OCI-LY7 (cell line): Measurements from ENCODE around the gene LPAR1. TPM values are rescaled to one million over a fixed set of nuclear protein-coding genes. Genes with fewer than 3 reads are reported as not detected.

Experiments used
- BruUV-seq: library from RNA; stranded (reverse); fragments of 400-500 nt; replicated peaks from 2 replicates; lab custom pipeline; 2021; lab: Mats Ljungman, UMichigan
- CTCF ChIA-PET: fragments of 300-600 bp; sonication (Branson Sonifier 250); formaldehyde crosslinking; loops from one replicate; lab custom pipeline; 2022; ENCODE audit warnings: antibody characterized with exemption; ENCODE audit not compliant: unreplicated experiment; lab: Charles Lee
- POLR2A ChIA-PET: fragments of 300-600 bp; sonication (Branson Sonifier 250); formaldehyde crosslinking; loops from one replicate; lab custom pipeline; 2022; ENCODE audit warnings: antibody characterized with exemption; lab: Charles Lee
- DNase-seq: peaks from one replicate; pipeline ENCODE4 v3.0.0-alpha.2; 2015; ENCODE audit warnings: low spot score
- H2AFZ ChIP-seq: fragments of 200-600 bp; sonication (generic), shearing (Covaris generic); 2 replicates; pipeline ENCODE4 v1.6.1; 2014; ENCODE audit warnings: mild to moderate bottlenecking, antibody characterized with exemption, low read length, moderate library complexity
- H3K27ac ChIP-seq: fragments of 200-600 bp; sonication (generic); 2 replicates; pipeline ENCODE4 v1.5.1; 2014; ENCODE audit warnings: mixed run types, low read depth, mild to moderate bottlenecking, moderate library complexity, low read length, inconsistent platforms; ENCODE audit not compliant: poor library complexity, severe bottlenecking
- H3K36me3 ChIP-seq: fragments of 200-600 bp; sonication (generic); 2 replicates; pipeline ENCODE4 v1.6.1; 2014; ENCODE audit warnings: mild to moderate bottlenecking, antibody characterized with exemption, low read length, moderate library complexity, mixed read lengths; ENCODE audit not compliant: insufficient read depth
- H3K4me1 ChIP-seq: fragments of 200-600 bp; sonication (generic); 2 replicates; pipeline ENCODE4 v1.5.1; 2014; ENCODE audit warnings: mild to moderate bottlenecking, low read length; ENCODE audit not compliant: insufficient read depth, poor library complexity, severe bottlenecking
- H3K4me2 ChIP-seq: fragments of 200-600 bp; sonication (generic); 2 replicates; pipeline ENCODE4 v1.6.1; 2014; ENCODE audit warnings: mild to moderate bottlenecking, low read length
- H3K4me3 ChIP-seq: fragments of 200-600 bp; sonication (generic); 2 replicates; pipeline ENCODE4 v1.5.1; 2014; ENCODE audit warnings: mild to moderate bottlenecking, low read depth, low read length; ENCODE audit not compliant: poor library complexity, severe bottlenecking
- H3K79me2 ChIP-seq: fragments of 200-600 bp; sonication (generic); 2 replicates; pipeline ENCODE4 v1.6.1; 2016; ENCODE audit warnings: low read depth, mild to moderate bottlenecking, low read length, moderate library complexity, mixed read lengths; ENCODE audit not compliant: insufficient read depth
- H3K9me2 ChIP-seq: fragments of 200-600 bp; sonication (generic); 2 replicates; pipeline ENCODE4 v1.6.1; 2016; ENCODE audit warnings: mild to moderate bottlenecking, low read length, mixed read lengths; ENCODE audit not compliant: insufficient read depth
- H3K9me3 ChIP-seq: fragments of 200-600 bp; sonication (generic); 2 replicates; pipeline ENCODE4 v1.6.1; 2014; ENCODE audit warnings: mild to moderate bottlenecking, mixed run types, low read length, mixed read lengths
- H4K20me1 ChIP-seq: fragments of 200-600 bp; sonication (generic); 2 replicates; pipeline ENCODE4 v1.6.1; 2014; ENCODE audit warnings: mild to moderate bottlenecking, antibody characterized with exemption, low read length, moderate library complexity, mixed read lengths; ENCODE audit not compliant: insufficient read depth
- EZH2phosphoT487 ChIP-seq: fragments of 200-600 bp; sonication (generic); IDR thresholded peaks from 2 replicates; pipeline ENCODE4 v1.6.1; 2018; ENCODE audit warnings: low read depth, borderline replicate concordance, mild to moderate bottlenecking, mixed run types, antibody characterized with exemption, low read length, moderate library complexity, mixed read lengths
- intact Hi-C: fragments of 100-400 bp; cut with micrococcal nuclease; formaldehyde crosslinking; loops from one replicate; pipeline ENCODE4 v1.10.0; 2022; ENCODE audit not compliant: unreplicated experiment
- total RNA-seq, 2 experiments: library from RNA; depleted of rRNA in 1 of 2; stranded (reverse); fragments of >200 nt in 1 of 2; shearing (Covaris generic) in 1 of 2; gene quantifications; 2 replicates each; pipeline ENCODE4 v1.2.3, GENCODE V29; 2014 to 2022
- TF ChIP-seq, protein P1 (sequence below): fragments of 200-600 bp; sonication (generic); conservative IDR thresholded peaks from 2 replicates; pipeline ENCODE4 v1.5.1; 2014; ENCODE audit warnings: mild to moderate bottlenecking, antibody characterized with exemption, low read length, moderate library complexity, mixed read lengths

Gene LPAR1
- total RNA-seq, 2 experiments from 2014 or later, result not detected

DNA sequence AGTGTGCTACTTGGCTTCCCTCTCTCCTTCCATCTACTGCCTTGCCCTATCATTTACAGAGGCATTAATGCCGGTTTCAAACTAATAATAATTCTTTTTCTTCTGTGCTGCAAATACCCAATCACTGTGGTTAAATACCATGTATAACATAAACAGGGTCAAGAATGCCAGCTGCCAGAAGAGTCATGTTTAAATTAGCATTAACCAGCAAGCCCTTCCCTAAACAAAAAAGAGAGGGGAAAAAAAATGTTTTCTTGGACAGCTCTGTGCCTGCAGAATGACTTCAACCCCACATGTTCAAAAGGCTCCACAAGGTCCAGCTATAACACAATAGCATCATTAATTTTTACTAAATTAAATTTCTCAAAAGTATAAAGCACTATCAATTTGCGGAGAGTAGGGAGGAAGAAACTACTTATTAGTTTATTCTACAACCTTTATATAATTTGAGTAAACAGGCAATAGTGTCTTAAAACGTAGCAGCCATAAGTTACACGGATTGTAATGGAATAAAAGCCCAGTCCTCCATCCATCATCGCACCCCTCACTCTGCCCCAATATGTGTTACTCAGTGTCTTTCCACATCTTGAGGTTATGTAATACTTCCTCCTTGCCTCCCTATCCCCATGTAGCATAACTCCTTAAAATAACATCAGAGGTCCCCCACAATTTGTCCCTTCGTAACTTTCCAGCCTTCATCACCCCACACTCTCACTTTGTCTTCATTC, 3.9 kb downstream of the LPAR1 start:
- Histone ChIP-seq H3K4me2 (no peak overlapping the region), H3K9me3 (no peaks in the 10 kb centered on the region), H3K79me2 (no peaks in the 10 kb centered on the region), H3K27ac (no peak overlapping the region), H2AFZ (no peak overlapping the region), H3K4me3 (no peak overlapping the region), H4K20me1 (no peaks in the 10 kb centered on the region), H3K9me2 (no peaks in the 10 kb centered on the region), H3K4me1 (no peaks in the 10 kb centered on the region), H3K36me3 (no peaks in the 10 kb centered on the region)
- ChIA-PET CTCF (no interaction called here), POLR2A (interaction anchor here (1.1 kb wide), 1 partner anchor 30 kb away, joined by 3 read pairs; no protein-coding TSS in a partner anchor)
- intact Hi-C loops, result no loop called here
- no peak for DNase-seq
- no TSS peak for BruUV-seq
- TF ChIP-seq, protein P1, sequence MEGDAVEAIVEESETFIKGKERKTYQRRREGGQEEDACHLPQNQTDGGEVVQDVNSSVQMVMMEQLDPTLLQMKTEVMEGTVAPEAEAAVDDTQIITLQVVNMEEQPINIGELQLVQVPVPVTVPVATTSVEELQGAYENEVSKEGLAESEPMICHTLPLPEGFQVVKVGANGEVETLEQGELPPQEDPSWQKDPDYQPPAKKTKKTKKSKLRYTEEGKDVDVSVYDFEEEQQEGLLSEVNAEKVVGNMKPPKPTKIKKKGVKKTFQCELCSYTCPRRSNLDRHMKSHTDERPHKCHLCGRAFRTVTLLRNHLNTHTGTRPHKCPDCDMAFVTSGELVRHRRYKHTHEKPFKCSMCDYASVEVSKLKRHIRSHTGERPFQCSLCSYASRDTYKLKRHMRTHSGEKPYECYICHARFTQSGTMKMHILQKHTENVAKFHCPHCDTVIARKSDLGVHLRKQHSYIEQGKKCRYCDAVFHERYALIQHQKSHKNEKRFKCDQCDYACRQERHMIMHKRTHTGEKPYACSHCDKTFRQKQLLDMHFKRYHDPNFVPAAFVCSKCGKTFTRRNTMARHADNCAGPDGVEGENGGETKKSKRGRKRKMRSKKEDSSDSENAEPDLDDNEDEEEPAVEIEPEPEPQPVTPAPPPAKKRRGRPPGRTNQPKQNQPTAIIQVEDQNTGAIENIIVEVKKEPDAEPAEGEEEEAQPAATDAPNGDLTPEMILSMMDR, result no peak
- TF ChIP-seq EZH2phosphoT487, result no peak

DNA sequence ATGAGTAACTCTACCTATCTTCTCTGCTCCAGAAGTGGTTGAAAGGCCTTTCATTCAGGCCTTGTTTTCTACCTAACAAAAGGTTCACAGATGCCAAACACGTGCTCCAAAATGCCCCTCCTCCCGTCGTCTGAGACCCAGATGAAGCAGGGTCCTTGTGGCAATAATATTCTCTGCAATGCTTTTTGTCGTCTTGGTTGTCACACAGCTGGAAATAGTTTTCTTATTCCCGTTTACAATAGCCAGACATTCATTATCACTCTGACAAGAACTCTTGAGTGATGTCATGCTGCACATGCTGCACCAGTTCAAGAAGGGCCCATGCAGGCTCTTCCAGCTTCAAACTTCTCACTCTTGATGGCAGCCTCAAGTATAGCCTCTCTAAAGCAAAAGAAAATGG, 7.8 kb downstream of the LPAR1 start:
- no peak for TF ChIP-seq EZH2phosphoT487
- TF ChIP-seq, protein P1, result no peak
- Histone ChIP-seq H3K9me3 (no peaks in the 10 kb centered on the region), H3K4me1 (no peaks in the 10 kb centered on the region), H3K27ac (no peak overlapping the region), H2AFZ (no peak overlapping the region), H3K36me3 (no peaks in the 10 kb centered on the region), H3K4me3 (no peak overlapping the region), H3K4me2 (no peak overlapping the region), H3K79me2 (no peaks in the 10 kb centered on the region), H4K20me1 (no peaks in the 10 kb centered on the region), H3K9me2 (no peaks in the 10 kb centered on the region)
- POLR2A ChIA-PET, result no interaction called here
- DNase-seq, result no peak
- no TSS peak for BruUV-seq
- intact Hi-C loops, result no loop called here
- CTCF ChIA-PET, result no interaction called here

- ChIA-PET POLR2A (no interaction called here), CTCF (no interaction called here)
- no peaks in the 10 kb centered on the region for H3K79me2 ChIP-seq
- intact Hi-C loops, result no loop called here
- H2AFZ ChIP-seq, result no peak overlapping the region
- H3K4me3 ChIP-seq, result no peak overlapping the region
- no peak overlapping the region for H3K27ac ChIP-seq
- no TSS peak for BruUV-seq
- H3K9me3 ChIP-seq, result no peaks in the 10 kb centered on the region
- no peak for DNase-seq
- no peaks in the 10 kb centered on the region for H3K36me3 ChIP-seq
- H4K20me1 ChIP-seq, result no peaks in the 10 kb centered on the region
- no peak for TF ChIP-seq EZH2phosphoT487
- TF ChIP-seq, protein P1, result no peak
- no peaks in the 10 kb centered on the region for H3K9me2 ChIP-seq
- H3K4me1 ChIP-seq, result no peaks in the 10 kb centered on the region
- no peak overlapping the region for H3K4me2 ChIP-seq
Measured at GRCh38 chr9:111029260-111029659, 9.0 kb downstream of the LPAR1 start.
